Esophagus squamous epithelium (tissue), 5 donors: Measurements from ENCODE around the gene SRR. TPM values are rescaled to one million over a fixed set of nuclear protein-coding genes. Genes with fewer than 3 reads are reported as not detected.
A peak's percentile ranks its signal among the peaks of the same experiment; 100 is the strongest.

Experiments used
- DNase-seq: peaks from one replicate; lab custom pipeline; 2025; lab: John Stamatoyannopoulos, UW
- H3K27ac ChIP-seq, 4 donors: fragments of 200-600 bp; sonication (generic); one replicate each; pipeline ENCODE4 v1.5.1; 2016 to 2019; ENCODE audit warnings: mild to moderate bottlenecking in 1 of 4
- H3K27me3 ChIP-seq, 4 donors: fragments of 200-600 bp; sonication (generic); 1 replicate in 3 of 4; 2 replicates in 1 of 4; pipeline versions ENCODE4 v1.5.1 to v1.6.0; 2017 to 2021; ENCODE audit warnings: antibody characterized with exemption in 1 of 4
- H3K36me3 ChIP-seq, 3 donors: fragments of 200-600 bp; sonication (generic); one replicate each; pipeline ENCODE4 v1.5.1; 2016 to 2019
- H3K4me1 ChIP-seq, 3 donors: fragments of 200-600 bp; sonication (generic); one replicate each; pipeline ENCODE4 v1.5.1; 2017 to 2019
- H3K4me3 ChIP-seq, 4 donors: fragments of 200-600 bp; sonication (generic); 1 replicate in 3 of 4; 2 replicates in 1 of 4; pipeline ENCODE4 v1.5.1; 2016 to 2019; ENCODE audit warnings: mild to moderate bottlenecking in 2 of 4, moderate library complexity in 1 of 4
- H3K9me3 ChIP-seq, 3 donors: fragments of 200-600 bp; sonication (generic); one replicate each; pipeline ENCODE4 v1.5.1; 2016 to 2019
- POLR2A ChIP-seq, 4 donors: fragments of 450-650 bp; IDR thresholded peaks; one replicate each; pipeline ENCODE4 v1.6.1; 2017; ENCODE audit warnings: antibody characterized with exemption in 4 of 4, mild to moderate bottlenecking in 4 of 4, moderate library complexity in 3 of 4
- WGBS, 2 donors: methylation state at CpG; one replicate each; pipeline ENCODE4 v1.1.5; 2018; 5-methylcytosine and 5-hydroxymethylcytosine counted together
- intact Hi-C: fragments of 100-400 bp; cut with DNase I; formaldehyde crosslinking; loops from one replicate; pipeline ENCODE4 v1.15.0; 2022
- total RNA-seq, 4 donors: library from RNA; depleted of rRNA; stranded (reverse); fragments of >200 nt; gene quantifications; one replicate each; pipeline ENCODE4 v1.1.0, GENCODE V29; 2016
- TF ChIP-seq, protein P1 (sequence below), 6 experiments: fragments of 450-650 bp in 4 of 6; fragments of 200-600 bp in 2 of 6; sonication (generic) in 2 of 6; IDR thresholded peaks; one replicate each; pipeline ENCODE4 v1.5.1; 2016 to 2019; ENCODE audit warnings: antibody characterized with exemption in 6 of 6, mild to moderate bottlenecking in 4 of 6, moderate library complexity in 4 of 6
- donor health status: DM: yes; HTN: yes; CAD: no.

The SRR gene
- total RNA-seq, 4 donors from 2014 or later, result 8.7 to 34.8 (median 15.8) TPM

DNA sequence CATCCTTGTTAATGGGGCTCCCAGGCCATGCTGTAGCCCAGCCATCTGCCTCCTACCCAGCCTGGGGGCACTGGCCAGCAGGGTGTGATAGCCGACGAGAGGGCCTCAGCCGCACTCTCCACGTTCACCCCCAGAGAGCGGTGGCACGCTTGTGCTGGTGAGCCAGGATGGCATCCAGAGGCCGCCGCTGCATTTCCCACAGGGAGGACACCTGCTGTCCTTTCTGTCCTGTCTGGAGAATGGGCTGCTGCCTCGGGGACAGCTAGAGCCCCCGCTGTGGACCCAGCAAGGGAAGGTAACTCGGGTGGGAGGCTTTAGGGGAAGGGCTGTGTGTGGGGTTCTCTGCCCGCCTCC lies 61.0 kb downstream of the SRR start:
- WGBS, 2 donors, result 96% methylated on average over 8 of the region's 12 CpGs; no CpG with 5 or more reads in 1 of the 2 donors
- Histone ChIP-seq H3K27me3 (no peaks in the 10 kb centered on the region), H3K4me1 (peaks cover 4 to 43% (median 8%) of the 10 kb centered on the region in 3 donors), H3K4me3 (no peak overlapping the region), H3K36me3 (peaks cover 8 to 83% (median 17%) of the 10 kb centered on the region in 3 donors), H3K9me3 (no peaks in the 10 kb centered on the region), H3K27ac (no peak overlapping the region)
- intact Hi-C loops, result no loop called here
- DNase-seq, result no peak
- TF ChIP-seq POLR2A (IDR thresholded peaks at IDR 0.05), result no peak
- TF ChIP-seq, protein P1, sequence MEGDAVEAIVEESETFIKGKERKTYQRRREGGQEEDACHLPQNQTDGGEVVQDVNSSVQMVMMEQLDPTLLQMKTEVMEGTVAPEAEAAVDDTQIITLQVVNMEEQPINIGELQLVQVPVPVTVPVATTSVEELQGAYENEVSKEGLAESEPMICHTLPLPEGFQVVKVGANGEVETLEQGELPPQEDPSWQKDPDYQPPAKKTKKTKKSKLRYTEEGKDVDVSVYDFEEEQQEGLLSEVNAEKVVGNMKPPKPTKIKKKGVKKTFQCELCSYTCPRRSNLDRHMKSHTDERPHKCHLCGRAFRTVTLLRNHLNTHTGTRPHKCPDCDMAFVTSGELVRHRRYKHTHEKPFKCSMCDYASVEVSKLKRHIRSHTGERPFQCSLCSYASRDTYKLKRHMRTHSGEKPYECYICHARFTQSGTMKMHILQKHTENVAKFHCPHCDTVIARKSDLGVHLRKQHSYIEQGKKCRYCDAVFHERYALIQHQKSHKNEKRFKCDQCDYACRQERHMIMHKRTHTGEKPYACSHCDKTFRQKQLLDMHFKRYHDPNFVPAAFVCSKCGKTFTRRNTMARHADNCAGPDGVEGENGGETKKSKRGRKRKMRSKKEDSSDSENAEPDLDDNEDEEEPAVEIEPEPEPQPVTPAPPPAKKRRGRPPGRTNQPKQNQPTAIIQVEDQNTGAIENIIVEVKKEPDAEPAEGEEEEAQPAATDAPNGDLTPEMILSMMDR (IDR thresholded peaks at IDR 0.05), result no peak

- DNase-seq, result no peak
- 89 to 90% methylated on average over 5 to 12 of the region's 20 CpGs for WGBS, 2 donors
- Histone ChIP-seq H3K4me3 (no peak overlapping the region), H3K27ac (no peak overlapping the region), H3K36me3 (peaks cover 8 to 87% (median 17%) of the 10 kb centered on the region in 3 donors), H3K4me1 (peaks cover 4 to 43% (median 5%) of the 10 kb centered on the region in 3 donors), H3K9me3 (no peaks in the 10 kb centered on the region), H3K27me3 (no peaks in the 10 kb centered on the region)
- intact Hi-C loops, result no loop called here
- TF ChIP-seq, protein P1 (IDR thresholded peaks at IDR 0.05), result no peak
- no peak for TF ChIP-seq POLR2A (IDR thresholded peaks at IDR 0.05)
Observed at GRCh38 chr17:2365132-2365531, 61.4 kb downstream of the SRR start.

- no peak overlapping the region for H3K4me3 ChIP-seq
- peaks cover 8 to 99% (median 17%) of the 10 kb centered on the region in 3 donors for H3K36me3 ChIP-seq
- intact Hi-C loops, result no loop called here
- H3K4me1 ChIP-seq, result peaks cover 0 to 46% (median 5%) of the 10 kb centered on the region in 3 donors
- TF ChIP-seq POLR2A (IDR thresholded peaks at IDR 0.05), result no peak
- TF ChIP-seq, protein P1 (IDR thresholded peaks at IDR 0.05), result no peak
- no peaks in the 10 kb centered on the region for H3K9me3 ChIP-seq
- 81 to 86% methylated on average over 9 to 19 of the region's 26 CpGs for WGBS, 2 donors
- H3K27ac ChIP-seq, result no peak overlapping the region
- H3K27me3 ChIP-seq, result no peaks in the 10 kb centered on the region
- DNase-seq, result no peak
Observed at GRCh38 chr17:2366747-2367494, 63.2 kb downstream of the SRR start.

DNA sequence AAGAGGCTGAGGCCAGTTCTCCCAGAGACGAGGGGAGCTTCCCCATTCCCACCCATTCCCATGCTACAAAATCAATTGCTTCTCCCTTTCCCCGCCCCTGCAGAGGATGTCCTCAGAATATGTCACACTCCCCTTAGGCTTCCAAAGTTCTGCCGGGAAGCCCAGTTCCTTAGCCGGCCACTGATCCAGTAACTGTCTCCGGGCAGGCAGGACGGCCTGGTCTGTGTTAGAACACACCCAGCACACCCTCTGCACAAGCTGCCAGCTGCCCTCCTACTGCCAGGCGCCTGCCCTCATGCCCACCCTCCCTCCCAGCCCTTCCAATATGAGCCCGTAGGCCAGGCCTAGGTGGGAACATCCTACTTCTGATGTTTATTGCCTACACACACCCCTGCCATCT lies 64.6 kb downstream of the SRR start:
- TF ChIP-seq, protein P1 (IDR thresholded peaks at IDR 0.05), result no peak
- H3K4me3 ChIP-seq, result no peak overlapping the region
- H3K27me3 ChIP-seq, result no peaks in the 10 kb centered on the region
- WGBS, 2 donors, result 73% methylated on average over 4 of the region's 8 CpGs; no CpG with 5 or more reads in 1 of the 2 donors
- intact Hi-C loops, result no loop called here
- H3K4me1 ChIP-seq, result peaks cover 0 to 43% (median 5%) of the 10 kb centered on the region in 3 donors
- no peaks in the 10 kb centered on the region for H3K9me3 ChIP-seq
- DNase-seq, result no peak
- peak overlapping the region in 1 of 4 donors; percentile 39 for H3K27ac ChIP-seq
- peaks cover 4 to 99% (median 12%) of the 10 kb centered on the region in 3 donors for H3K36me3 ChIP-seq

GRCh38 chr17:2369039-2369438 lies 65.3 kb downstream of the SRR start:
- peaks cover 0 to 99% (median 12%) of the 10 kb centered on the region in 3 donors for H3K36me3 ChIP-seq
- intact Hi-C loops, result no loop called here

More at GRCh38 chr17:2369039-2369438, 65.3 kb downstream of the SRR start:
- 45 to 73% methylated on average over 5 of the region's 5 CpGs for WGBS, 2 donors
- TF ChIP-seq, protein P1 (IDR thresholded peaks at IDR 0.05), result no peak
- TF ChIP-seq POLR2A (IDR thresholded peaks at IDR 0.05), result no peak
- H3K27ac ChIP-seq, result peak overlapping the region in 1 of 4 donors; percentile 39
- H3K27me3 ChIP-seq, result no peaks in the 10 kb centered on the region
- H3K4me1 ChIP-seq, result peaks cover 0 to 37% (median 2%) of the 10 kb centered on the region in 3 donors
- DNase-seq, result no peak
- H3K9me3 ChIP-seq, result no peaks in the 10 kb centered on the region
- H3K4me3 ChIP-seq, result no peak overlapping the region
